Stimulated activated CD4-positive, alpha-beta T cell treated with anti-CD3 and anti-CD28 coated beads, Interleukin-12 subunit alpha, Interleukin-12 subunit beta, amount 100 ng/mL, for 48 hours (primary cell): ENCODE results near the gene VPS13D.
"Not testable (repeated sequence)": the region's sequence is repeated elsewhere in the genome, so short reads cannot be mapped to it uniquely, and the experiment has no call there.

Source experiments
- DNase-seq, 3 donors: peaks; one replicate each; pipeline ENCODE4 v3.0.0-alpha.2; 2020; ENCODE audit warnings: low read depth in 2 of 3, low spot score in 1 of 3

Gene VPS13D

GRCh38 chr1:12444329-12444841, 214.6 kb downstream of the VPS13D start:
- DNase-seq: no peak

GRCh38 chr1:12445257-12445656, 215.4 kb downstream of the VPS13D start:
- no peak for DNase-seq

GRCh38 chr1:12446593-12446992, 216.8 kb downstream of the VPS13D start:
- no peak for DNase-seq

GRCh38 chr1:12447307-12447706, 217.5 kb downstream of the VPS13D start:
- no peak for DNase-seq

GRCh38 chr1:12447849-12448312, 218.1 kb downstream of the VPS13D start:
- no peak for DNase-seq

GRCh38 chr1:12448746-12449177, 218.9 kb downstream of the VPS13D start:
- DNase-seq: no peak

- no peak for DNase-seq
Measured at GRCh38 chr1:12450090-12450755, 220.4 kb downstream of the VPS13D start.

- no peak for DNase-seq
Measured at GRCh38 chr1:12450756-12451559, 221.1 kb downstream of the VPS13D start.

GRCh38 chr1:12451560-12451900, 221.7 kb downstream of the VPS13D start:
- no peak for DNase-seq

- DNase-seq: no peak
Measured at GRCh38 chr1:12452262-12452661, 222.4 kb downstream of the VPS13D start.

- DNase-seq: no peak
Measured at GRCh38 chr1:12453400-12454343, 223.8 kb downstream of the VPS13D start.

GRCh38 chr1:12454406-12455391, 224.9 kb downstream of the VPS13D start:
- no peak for DNase-seq

GRCh38 chr1:12456081-12456480, 226.3 kb downstream of the VPS13D start:
- not testable (repeated sequence) for DNase-seq

- no peak for DNase-seq
Measured at GRCh38 chr1:12456979-12457378, 227.1 kb downstream of the VPS13D start.

GRCh38 chr1:12457771-12458170, 227.9 kb downstream of the VPS13D start:
- DNase-seq: no peak

- no peak for DNase-seq
Measured at GRCh38 chr1:12458571-12458970, 228.7 kb downstream of the VPS13D start.

GRCh38 chr1:12460121-12460520, 230.3 kb downstream of the VPS13D start:
- no peak for DNase-seq

GRCh38 chr1:12460911-12461621, 231.2 kb downstream of the VPS13D start:
- no peak for DNase-seq

GRCh38 chr1:12461754-12462153, 231.9 kb downstream of the VPS13D start:
- no peak for DNase-seq
